NB4 (cell line): ENCODE results near the gene STARD6.

Experiments used
- DNase-seq: peaks from one replicate; pipeline ENCODE4 v3.0.0; 2010; ENCODE audit warnings: low read depth
- H3K4me3 ChIP-seq: one replicate; pipeline ENCODE4 v1.5.1; 2011; ENCODE audit warnings: mild to moderate bottlenecking, low read depth, low read length, moderate library complexity
- MYC ChIP-seq: IDR thresholded peaks from 2 replicates; pipeline ENCODE4 v1.6.1; 2011; ENCODE audit warnings: low read depth, low read length
- POLR2A ChIP-seq: IDR thresholded peaks from 2 replicates; pipeline ENCODE4 v1.6.1; 2011; ENCODE audit warnings: mild to moderate bottlenecking; ENCODE audit not compliant: insufficient read length; ENCODE audit errors: extremely low read depth
- TF ChIP-seq, protein P1 (sequence below): IDR thresholded peaks from 2 replicates; pipeline ENCODE4 v1.6.1; 2011; ENCODE audit warnings: low read depth, low read length
- TF ChIP-seq, protein P2 (sequence below): IDR thresholded peaks from one replicate; pipeline ENCODE4 v1.5.1; 2012; ENCODE audit warnings: low read depth, low read length

The STARD6 gene

DNA sequence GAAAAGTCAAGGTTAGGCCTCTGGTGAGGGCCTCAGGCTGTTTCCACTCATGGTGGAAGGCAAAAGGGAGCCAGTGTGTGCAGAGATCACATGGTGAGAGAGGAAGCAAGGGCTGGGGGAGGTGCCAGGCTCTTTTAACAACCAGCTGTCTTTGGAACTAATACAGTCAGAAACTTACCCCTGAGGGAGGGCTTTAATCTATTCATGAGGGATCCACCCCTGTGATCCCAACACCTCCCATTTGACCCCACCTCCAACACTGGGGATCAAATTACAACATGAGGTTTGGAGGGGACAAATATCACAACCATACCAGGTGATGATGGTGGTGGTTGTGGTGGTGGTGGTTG is 77.5 kb downstream of the STARD6 start:
- TF ChIP-seq MYC: no peak
- TF ChIP-seq, protein P1, sequence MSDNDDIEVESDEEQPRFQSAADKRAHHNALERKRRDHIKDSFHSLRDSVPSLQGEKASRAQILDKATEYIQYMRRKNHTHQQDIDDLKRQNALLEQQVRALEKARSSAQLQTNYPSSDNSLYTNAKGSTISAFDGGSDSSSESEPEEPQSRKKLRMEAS: no peak
- TF ChIP-seq POLR2A: no peak
- TF ChIP-seq, protein P2, sequence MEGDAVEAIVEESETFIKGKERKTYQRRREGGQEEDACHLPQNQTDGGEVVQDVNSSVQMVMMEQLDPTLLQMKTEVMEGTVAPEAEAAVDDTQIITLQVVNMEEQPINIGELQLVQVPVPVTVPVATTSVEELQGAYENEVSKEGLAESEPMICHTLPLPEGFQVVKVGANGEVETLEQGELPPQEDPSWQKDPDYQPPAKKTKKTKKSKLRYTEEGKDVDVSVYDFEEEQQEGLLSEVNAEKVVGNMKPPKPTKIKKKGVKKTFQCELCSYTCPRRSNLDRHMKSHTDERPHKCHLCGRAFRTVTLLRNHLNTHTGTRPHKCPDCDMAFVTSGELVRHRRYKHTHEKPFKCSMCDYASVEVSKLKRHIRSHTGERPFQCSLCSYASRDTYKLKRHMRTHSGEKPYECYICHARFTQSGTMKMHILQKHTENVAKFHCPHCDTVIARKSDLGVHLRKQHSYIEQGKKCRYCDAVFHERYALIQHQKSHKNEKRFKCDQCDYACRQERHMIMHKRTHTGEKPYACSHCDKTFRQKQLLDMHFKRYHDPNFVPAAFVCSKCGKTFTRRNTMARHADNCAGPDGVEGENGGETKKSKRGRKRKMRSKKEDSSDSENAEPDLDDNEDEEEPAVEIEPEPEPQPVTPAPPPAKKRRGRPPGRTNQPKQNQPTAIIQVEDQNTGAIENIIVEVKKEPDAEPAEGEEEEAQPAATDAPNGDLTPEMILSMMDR: no peak
- H3K4me3 ChIP-seq: no peak overlapping the region
- DNase-seq: no peak

DNA sequence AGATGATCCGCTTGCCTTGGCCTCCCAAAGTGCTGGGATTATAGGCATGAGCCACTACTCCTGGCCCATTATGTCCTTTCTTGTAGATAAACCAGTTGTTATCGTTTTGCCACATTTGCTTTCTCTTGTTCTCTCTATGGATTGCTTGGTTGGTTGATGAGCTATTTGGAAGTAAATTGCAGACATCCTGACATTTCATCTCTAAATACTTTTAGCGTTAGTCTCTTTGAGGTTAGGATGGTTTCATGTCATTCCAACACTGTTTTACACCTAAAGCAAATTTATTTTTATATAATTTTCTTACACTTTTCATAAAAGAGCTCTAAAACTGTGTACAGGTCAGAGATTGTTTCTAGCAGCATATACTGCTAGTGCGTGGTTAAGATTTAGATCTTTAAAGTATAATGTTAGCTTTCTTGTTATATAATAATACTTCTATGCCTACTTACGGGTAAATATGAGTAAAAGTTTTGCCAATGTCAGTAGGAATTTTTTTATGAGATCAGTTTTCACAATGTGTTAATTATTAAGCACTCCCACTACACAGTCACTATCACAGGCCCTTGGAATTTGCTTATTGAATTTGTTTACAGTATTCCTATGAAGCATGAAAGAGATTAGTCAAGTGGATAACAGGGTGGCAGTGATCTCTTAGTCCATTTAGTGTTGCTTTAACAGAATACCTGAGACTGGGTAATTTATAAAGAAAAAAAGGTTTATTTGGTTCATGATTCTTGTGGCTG is 78.0 kb downstream of the STARD6 start:
- TF ChIP-seq, protein P1: no peak
- TF ChIP-seq, protein P2: no peak
- TF ChIP-seq MYC (no peak), POLR2A (no peak)
- no peak overlapping the region for H3K4me3 ChIP-seq
- DNase-seq: no peak

DNA sequence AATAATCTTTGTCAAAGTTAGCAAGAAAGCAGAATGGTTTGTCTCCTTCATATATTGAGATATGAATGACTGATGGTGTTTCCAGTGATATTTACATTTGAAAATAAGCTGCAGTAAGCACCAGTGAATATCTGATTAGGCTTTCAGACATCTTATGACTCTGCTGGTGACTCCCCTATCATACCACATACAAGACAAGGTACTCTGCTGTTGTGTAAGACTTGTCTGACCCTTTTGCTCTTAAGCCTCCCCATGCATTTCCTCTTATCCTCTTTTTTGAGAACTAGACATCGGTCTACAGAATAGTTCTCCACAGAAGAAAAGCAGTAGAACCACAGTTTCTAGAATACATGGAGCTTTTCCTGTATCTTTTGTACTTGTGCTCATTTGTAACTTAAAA is 79.0 kb downstream of the STARD6 start:
- TF ChIP-seq, protein P2: no peak
- TF ChIP-seq POLR2A: no peak
- no peak for TF ChIP-seq MYC
- TF ChIP-seq, protein P1: no peak
- no peak overlapping the region for H3K4me3 ChIP-seq
- peak; percentile 22 for DNase-seq

DNA sequence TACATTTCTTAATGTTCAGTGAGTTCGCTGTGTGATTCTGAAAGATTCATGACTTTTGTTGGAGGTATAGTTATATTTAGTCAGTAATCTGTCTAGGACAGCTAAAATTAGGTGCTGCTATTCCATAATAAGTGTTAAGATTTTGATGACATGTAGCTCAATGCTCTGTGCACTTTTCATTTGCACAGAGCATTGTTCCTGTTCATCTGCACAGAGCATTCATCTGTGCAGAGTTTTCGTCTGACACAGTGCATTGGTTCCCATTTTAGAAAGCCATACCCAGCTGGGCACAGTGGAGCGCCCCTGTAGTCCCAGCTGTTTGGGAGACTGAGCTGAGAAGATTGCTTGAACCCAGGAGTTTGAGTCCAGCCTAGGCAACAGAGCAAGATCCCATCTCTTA is 79.8 kb downstream of the STARD6 start:
- no peak for DNase-seq
- H3K4me3 ChIP-seq: no peak overlapping the region
- TF ChIP-seq POLR2A: no peak
- TF ChIP-seq, protein P1: no peak
- no peak for TF ChIP-seq MYC
- TF ChIP-seq, protein P2: no peak
